GM19463 (cell line): ENCODE results near the gene ABLIM2.

Experiments
- ATAC-seq: cut with Tn5 transposase; IDR thresholded peaks from one replicate; pipeline ENCODE4 v1.9.1; 2021; ENCODE audit warnings: mild to moderate bottlenecking, moderate library complexity; ENCODE audit not compliant: unreplicated experiment

ABLIM2 gene

GRCh38 chr4:8076023-8076422 is 82.6 kb downstream of the ABLIM2 start:
- ATAC-seq: no peak

GRCh38 chr4:8073206-8073863 is 85.3 kb downstream of the ABLIM2 start:
- ATAC-seq: no peak

GRCh38 chr4:8072235-8072968 is 86.2 kb downstream of the ABLIM2 start:
- no peak for ATAC-seq

- no peak for ATAC-seq
Observed at GRCh38 chr4:8071766-8072165, 86.8 kb downstream of the ABLIM2 start.

- ATAC-seq: no peak
Observed at GRCh38 chr4:8070736-8071718, 87.6 kb downstream of the ABLIM2 start.

DNA sequence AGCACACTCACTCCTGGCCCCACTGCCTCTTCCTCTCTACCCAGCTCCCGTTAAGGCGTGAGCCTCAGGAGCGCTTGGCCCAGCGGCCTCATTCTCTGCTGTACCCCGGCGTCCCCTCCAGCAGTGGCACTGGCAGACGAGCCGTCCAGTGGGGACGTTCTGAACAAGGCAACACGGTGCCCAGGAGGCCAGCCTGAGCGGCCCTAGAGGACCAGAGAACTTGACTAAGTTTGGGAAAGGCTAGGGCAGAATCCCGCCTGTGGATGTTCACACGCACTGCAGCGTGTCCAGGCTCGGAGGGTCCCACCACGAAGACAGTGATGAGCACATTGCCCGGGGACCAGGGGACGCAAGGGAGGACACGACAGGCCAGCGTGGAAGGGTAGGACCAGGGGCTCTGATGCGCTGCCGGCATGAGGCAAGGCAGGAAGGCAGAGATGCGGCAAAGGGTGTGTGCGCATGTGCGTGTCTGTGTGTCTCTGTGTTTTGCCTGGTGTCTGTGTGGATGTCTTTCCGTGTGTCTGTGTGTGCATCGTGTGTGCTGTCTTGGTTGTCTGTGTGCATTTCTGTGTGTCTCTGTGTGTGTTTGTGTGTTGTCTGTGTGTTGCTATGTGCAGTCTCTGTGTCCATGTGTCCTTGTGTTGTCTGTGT is 89.4 kb downstream of the ABLIM2 start:
- no peak for ATAC-seq

DNA sequence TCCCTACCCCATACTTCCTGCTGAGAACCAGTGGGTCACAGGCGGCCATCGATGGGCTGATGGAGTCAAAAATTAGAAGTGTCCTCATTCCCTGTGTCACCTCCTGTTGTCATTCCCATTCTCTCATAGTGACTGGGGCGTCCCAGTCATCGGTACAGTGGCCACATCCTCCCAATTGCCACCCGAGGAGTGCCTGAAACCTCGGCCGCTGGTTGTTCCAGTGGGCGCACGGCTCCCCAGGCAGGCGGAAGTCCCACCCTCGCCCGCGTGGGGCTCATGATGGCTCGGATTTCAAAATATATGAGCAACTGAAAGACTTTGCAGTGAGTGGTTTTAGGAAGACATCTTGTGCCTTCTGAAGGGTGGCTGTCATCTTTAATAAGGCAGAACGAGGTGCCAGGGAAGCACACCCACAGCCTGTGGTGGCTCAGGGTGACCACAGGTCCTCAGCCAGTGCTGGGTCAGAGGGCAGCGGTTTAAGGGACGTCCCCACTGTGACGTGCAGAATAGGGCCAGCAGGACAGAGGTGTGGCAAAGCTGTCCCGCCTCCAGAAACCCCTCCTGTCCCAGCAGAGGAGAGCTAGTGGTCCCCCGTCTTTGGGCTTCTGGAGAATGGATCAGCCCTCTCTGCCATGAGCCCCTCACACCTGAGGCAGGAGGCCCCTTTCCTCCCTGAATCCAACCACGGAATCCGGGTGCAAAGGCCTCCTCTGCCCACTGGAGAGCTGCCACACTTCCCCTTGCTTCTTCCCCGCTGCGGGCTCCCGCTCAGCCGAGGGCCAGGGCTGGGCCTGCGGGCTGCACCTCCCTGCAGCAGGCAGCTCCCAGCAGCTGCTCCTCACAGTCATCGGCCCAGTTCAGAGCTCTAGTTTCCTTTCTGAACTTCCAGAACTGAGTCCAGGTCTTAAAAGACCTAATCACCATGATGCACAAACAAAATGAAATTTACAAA is 90.4 kb downstream of the ABLIM2 start:
- no peak for ATAC-seq

DNA sequence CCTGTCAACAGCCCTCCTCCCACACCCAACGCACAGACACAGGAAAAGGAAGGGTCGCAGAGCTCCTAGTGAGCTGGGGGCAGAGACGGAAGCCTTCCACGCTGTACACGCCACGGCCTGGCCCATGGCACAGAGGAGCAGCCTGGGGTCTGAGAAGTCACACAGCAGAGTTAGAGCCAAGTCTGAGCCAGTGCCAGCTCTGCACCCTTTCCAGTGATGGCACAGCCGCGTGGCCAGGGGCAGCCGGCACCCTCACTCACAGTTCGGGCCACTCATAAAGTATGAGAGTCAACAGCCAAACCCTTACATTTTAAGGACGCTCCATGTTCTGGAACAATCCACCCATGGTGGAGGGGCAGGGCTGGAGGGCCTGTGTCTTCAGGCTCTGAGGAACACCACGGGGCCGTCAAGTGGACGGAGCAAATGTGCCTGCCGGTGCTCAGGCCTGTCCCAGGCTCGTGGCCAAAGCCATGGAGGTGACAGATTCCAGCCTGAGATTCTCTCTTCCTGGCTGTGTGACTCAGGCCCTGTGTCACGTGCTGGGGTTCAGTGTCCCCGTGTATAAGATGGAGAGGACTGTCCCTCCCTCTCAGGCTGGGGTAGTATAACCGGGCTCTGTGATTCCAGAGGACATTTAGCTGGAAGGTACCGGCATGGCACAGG is 91.2 kb downstream of the ABLIM2 start:
- ATAC-seq: no peak

DNA sequence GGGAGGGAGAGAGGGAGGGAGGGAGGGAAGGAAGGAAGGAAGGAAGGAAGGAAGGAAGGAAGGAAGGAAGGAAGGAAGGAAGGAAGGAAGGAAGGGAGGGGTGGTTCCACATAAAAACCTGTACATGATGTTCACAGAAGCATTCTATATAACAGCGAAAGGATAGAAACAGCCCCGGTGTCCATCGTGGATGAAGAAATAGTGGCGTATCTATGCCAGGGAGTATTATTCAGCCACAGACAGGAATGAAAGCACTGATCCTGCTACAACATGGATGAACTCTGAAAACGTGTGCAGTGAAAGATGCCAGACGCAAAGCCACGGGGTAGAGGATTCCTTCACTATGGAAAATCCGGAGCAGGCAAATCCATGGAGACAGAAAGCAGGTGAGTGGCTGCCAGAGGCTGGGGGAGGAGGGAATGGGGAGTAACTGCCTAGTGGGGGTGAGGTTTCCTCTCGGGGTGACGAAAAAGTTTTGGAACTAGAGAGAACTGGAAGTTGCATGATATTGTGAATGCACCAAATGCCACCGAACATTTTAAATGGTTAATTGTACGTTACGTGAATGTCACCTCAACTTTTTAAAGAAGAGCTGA is 92.2 kb downstream of the ABLIM2 start:
- no peak for ATAC-seq

GRCh38 chr4:8063974-8064563 is 94.5 kb downstream of the ABLIM2 start:
- ATAC-seq: no peak

DNA sequence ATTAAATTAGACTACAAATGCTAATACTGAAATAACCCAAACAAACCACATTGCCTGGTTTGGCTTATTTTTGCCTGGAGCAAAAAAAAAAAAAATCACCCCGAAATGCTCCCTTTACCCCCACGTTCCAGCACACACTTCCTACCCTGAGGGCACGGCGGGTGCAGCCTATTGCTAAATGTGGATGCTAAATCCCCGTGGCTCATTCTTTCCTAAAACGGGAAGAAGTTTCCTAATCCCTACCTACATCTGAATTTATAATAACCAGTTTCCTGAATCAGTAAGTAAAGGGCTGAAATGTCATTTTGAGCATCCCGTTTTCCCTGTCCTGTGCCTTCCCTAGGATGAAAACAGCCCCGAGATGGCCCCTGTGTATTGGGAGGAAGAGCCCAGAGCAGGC is 97.0 kb downstream of the ABLIM2 start:
- no peak for ATAC-seq

DNA sequence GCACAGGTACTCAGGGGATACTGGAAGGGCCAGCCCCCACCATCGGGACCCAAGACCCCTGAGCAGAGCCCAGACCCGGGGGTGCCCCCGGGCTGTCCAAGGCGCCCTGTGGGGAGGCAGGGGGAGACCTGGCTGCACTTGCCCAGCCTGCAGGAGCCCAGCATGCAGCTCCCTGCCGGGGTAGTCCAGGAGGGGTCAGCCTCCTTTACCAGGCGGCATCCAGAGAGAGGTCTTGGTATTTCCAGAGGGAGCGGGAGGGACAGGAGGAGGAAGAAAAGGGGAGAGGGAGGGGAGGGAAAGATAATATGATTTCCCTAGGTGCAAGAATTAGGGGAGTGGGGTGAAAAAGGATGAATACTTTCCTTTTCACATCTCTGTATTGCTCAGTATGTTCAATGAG is 97.5 kb downstream of the ABLIM2 start:
- ATAC-seq: no peak

DNA sequence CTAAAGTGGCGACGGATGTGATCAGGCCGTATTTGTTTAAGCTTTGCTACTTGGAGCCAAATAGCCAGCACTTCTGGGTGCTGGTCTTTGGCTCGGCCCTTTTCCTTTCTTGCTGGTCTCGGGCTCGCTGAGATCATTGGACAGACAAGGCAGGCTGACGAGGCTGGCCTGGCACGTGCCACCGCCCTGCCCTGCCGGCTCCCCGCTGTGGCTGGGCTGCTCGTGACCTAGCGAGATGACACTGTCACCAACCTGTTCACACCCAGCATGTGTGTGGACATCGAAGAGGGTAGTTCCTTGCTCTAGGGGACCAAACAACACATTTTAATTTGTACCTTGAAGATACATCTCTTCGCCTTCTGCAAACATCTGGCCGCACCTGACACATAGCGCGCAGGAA is 98.0 kb downstream of the ABLIM2 start:
- ATAC-seq: no peak

- no peak for ATAC-seq
Observed at GRCh38 chr4:8058031-8058479, 100.6 kb downstream of the ABLIM2 start.

DNA sequence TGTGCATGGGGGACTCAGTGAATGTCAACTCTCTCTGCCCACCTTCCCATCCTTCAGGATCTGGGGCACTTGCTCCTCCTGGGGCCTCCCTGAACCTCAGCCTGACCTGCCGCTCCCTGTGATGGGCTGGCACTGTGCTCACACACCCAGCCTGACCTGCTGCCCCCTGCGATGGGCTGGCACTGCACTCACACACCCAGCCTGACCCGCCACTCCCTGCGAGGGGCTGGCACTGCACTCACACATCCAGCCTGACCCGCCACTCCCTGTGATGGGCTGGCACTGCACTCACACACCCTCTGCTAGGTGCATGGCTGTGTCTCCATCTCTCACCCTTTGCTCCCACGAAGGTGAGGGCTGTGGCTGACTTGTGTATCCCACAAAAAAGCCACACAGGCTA is 103.4 kb downstream of the ABLIM2 start:
- no peak for ATAC-seq

- no peak for ATAC-seq
Observed at GRCh38 chr4:8053688-8054449, 104.7 kb downstream of the ABLIM2 start.

GRCh38 chr4:8052160-8052691 is 106.4 kb downstream of the ABLIM2 start:
- no peak for ATAC-seq
